CD4-positive, CD25-positive, alpha-beta regulatory T cell (primary cell): Measurements from ENCODE around the gene RAD51D. TPM values are rescaled to one million over a fixed set of nuclear protein-coding genes. Genes with fewer than 3 reads are reported as not detected.

ENCODE experiments used
- polyA plus RNA-seq, 4 donors: library from polyadenylated mRNA; unstranded; fragments of 300-500 nt; fragmentation: Illumina TruSeq; gene quantifications; one replicate each; pipeline ENCODE4 v1.2.3, GENCODE V29; 2021
- total RNA-seq: library from RNA; stranded (reverse); gene quantifications from one replicate; pipeline ENCODE4 v1.2.3, GENCODE V29; 2022

The RAD51D gene
- total and polyA plus RNA-seq, 5 donors from 2014 or later, result 7.0 to 11.7 (median 11.0) TPM

Other genes with a start within 250 kb of the RAD51D start
- 2.7 TPM for gene CCT6B, start 158.4 kb downstream of the RAD51D start, total RNA-seq
- 1 to 10 TPM; 1.3 to 4.2 (median 1.7) TPM for gene CCT6B, start 158.4 kb downstream of the RAD51D start, polyA plus RNA-seq
- gene ZNF830, start 158.3 kb downstream of the RAD51D start, total RNA-seq, result 36.4 TPM
- gene ZNF830, start 158.3 kb downstream of the RAD51D start, polyA plus RNA-seq, result 10 to 100 TPM; 15.8 to 28.6 (median 21.0) TPM
- gene LIG3, start 139.3 kb downstream of the RAD51D start, total RNA-seq, result 39.1 TPM
- 10 to 100 TPM in 3 of 4 donors, 1 to 10 TPM in 1; 9.5 to 11.4 (median 10.5) TPM for gene LIG3, start 139.3 kb downstream of the RAD51D start, polyA plus RNA-seq
- gene RFFL, start 56.2 kb downstream of the RAD51D start, total RNA-seq, result 118 TPM
- 100 to 1,000 TPM in 1 of 4 donors, 10 to 100 TPM in 3; 69.8 to 128 (median 79.3) TPM for gene RFFL, start 56.2 kb downstream of the RAD51D start, polyA plus RNA-seq
- not detected for gene FNDC8, start 1.8 kb upstream of the RAD51D start, total RNA-seq
- not detected for gene FNDC8, start 1.8 kb upstream of the RAD51D start, polyA plus RNA-seq
- 9.8 TPM for gene NLE1, start 22.4 kb upstream of the RAD51D start, total RNA-seq
- gene NLE1, start 22.4 kb upstream of the RAD51D start, polyA plus RNA-seq, result 1 to 10 TPM; 3.1 to 5.3 (median 3.8) TPM
- gene UNC45B, start 28.0 kb upstream of the RAD51D start, total RNA-seq, result 0.44 TPM
- under 1 TPM; 0.29 to 0.63 (median 0.43) TPM for gene UNC45B, start 28.0 kb upstream of the RAD51D start, polyA plus RNA-seq
- gene SLC35G3, start 74.5 kb upstream of the RAD51D start, total RNA-seq, result not detected
- gene SLC35G3, start 74.5 kb upstream of the RAD51D start, polyA plus RNA-seq, result under 1 TPM; 0.08 to 0.19 (median 0.13) TPM
- 221 TPM for gene SLFN5, start 123.2 kb upstream of the RAD51D start, total RNA-seq
- gene SLFN5, start 123.2 kb upstream of the RAD51D start, polyA plus RNA-seq, result 100 to 1,000 TPM; 122 to 219 (median 162) TPM